HG03103 (cell line): Measurements from ENCODE around the gene DOP1A.
"Not testable (repeated sequence)": the region's sequence is repeated elsewhere in the genome, so short reads cannot be mapped to it uniquely, and the experiment has no call there.

ENCODE experiments used
- ATAC-seq: cut with Tn5 transposase; IDR thresholded peaks from one replicate; pipeline ENCODE4 v1.9.1; 2021; ENCODE audit warnings: low read depth; ENCODE audit not compliant: unreplicated experiment

DOP1A gene

GRCh38 chr6:83138118-83138722, 70.7 kb downstream of the DOP1A start:
- ATAC-seq: no peak

GRCh38 chr6:83138758-83139157, 71.3 kb downstream of the DOP1A start:
- no peak for ATAC-seq

GRCh38 chr6:83151114-83151513, 83.6 kb downstream of the DOP1A start:
- ATAC-seq: no peak

- ATAC-seq: no peak
These were observed 85.4 kb downstream of the DOP1A start for GRCh38 chr6:83152913-83153312.

- no peak for ATAC-seq
These were observed 86.5 kb downstream of the DOP1A start for GRCh38 chr6:83153883-83154521.

GRCh38 chr6:83155794-83156193, 88.3 kb downstream of the DOP1A start:
- ATAC-seq: no peak

- ATAC-seq: no peak
These were observed 92.7 kb downstream of the DOP1A start for GRCh38 chr6:83160167-83160566.

GRCh38 chr6:83167726-83168278, 100.3 kb downstream of the DOP1A start:
- no peak for ATAC-seq

- ATAC-seq: no peak
These were observed 101.1 kb downstream of the DOP1A start for GRCh38 chr6:83168556-83168955.

GRCh38 chr6:83169106-83169505, 101.6 kb downstream of the DOP1A start:
- no peak for ATAC-seq

- no peak for ATAC-seq
These were observed 102.0 kb downstream of the DOP1A start for GRCh38 chr6:83169511-83169910.

GRCh38 chr6:83176246-83176645, 108.8 kb downstream of the DOP1A start:
- ATAC-seq: no peak

GRCh38 chr6:83180426-83180950, 113.0 kb downstream of the DOP1A start:
- no peak for ATAC-seq

GRCh38 chr6:83182114-83182513, 114.6 kb downstream of the DOP1A start:
- no peak for ATAC-seq

GRCh38 chr6:83183082-83183828, 115.8 kb downstream of the DOP1A start:
- no peak for ATAC-seq

GRCh38 chr6:83185096-83185495, 117.6 kb downstream of the DOP1A start:
- no peak for ATAC-seq

GRCh38 chr6:83188501-83188900, 121.0 kb downstream of the DOP1A start:
- no peak for ATAC-seq

GRCh38 chr6:83190626-83191025, 123.2 kb downstream of the DOP1A start:
- no peak for ATAC-seq

- not testable (repeated sequence) for ATAC-seq
These were observed 124.5 kb downstream of the DOP1A start for GRCh38 chr6:83191974-83192373.

GRCh38 chr6:83192456-83192855, 125.0 kb downstream of the DOP1A start:
- ATAC-seq: peak; percentile 1
